HG03175 (cell line): ENCODE measurements around the gene JAKMIP2.
"Not testable (repeated sequence)": the region's sequence is repeated elsewhere in the genome, so short reads cannot be mapped to it uniquely, and the experiment has no call there.

ENCODE experiments used
- ATAC-seq: cut with Tn5 transposase; IDR thresholded peaks from one replicate; pipeline ENCODE4 v1.9.1; 2021; ENCODE audit warnings: mild to moderate bottlenecking, moderate library complexity; ENCODE audit not compliant: unreplicated experiment

JAKMIP2 gene

DNA sequence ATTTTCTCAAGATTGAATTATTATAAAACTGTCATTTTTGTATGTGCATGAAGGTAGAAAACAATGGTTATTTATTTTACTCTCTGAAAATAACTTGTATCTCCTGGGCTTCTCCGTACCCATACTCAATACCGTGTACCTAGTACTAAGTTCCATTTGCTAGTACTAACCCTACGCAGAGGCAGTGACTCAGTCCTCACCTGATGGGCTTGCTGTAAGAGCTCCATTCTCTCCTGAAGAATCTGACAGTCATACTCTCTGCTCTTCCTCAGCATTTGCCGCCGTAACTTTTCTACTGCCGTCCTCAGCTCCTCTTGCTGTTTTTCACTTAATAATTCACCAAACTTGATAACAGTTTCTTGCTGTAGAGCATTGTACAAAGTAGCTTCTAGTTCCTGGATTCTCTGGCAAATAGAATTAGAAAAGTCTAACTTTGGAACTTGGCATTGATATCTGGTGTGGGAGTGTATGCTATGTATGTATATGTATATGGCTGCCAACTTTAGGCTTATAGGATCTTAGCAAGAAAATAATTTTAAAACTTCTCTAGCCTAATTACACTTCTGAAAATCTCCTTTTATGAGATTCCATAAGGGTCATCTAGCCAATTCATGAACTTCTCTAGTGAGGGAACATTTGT lies 164.7 kb downstream of the JAKMIP2 start:
- no peak for ATAC-seq

DNA sequence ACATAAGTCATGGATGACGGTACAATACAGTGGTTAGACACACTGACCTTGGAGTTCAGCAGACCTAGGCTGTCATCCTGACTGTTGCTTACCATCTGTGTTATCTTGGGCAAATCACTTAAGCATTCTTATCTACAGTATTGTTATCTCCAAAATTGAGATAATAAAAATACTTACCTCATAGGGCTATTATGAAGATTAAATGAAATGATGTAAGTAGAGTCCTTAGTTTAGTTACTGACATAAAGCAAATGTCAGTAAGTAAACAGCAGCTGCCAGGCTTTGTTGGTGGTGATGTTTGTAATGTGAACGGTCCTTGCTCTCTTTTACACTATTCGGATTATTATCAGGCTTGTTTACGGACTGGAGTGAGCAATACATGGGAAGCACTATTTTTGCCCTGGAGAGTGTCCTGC lies 165.3 kb downstream of the JAKMIP2 start:
- no peak for ATAC-seq

DNA sequence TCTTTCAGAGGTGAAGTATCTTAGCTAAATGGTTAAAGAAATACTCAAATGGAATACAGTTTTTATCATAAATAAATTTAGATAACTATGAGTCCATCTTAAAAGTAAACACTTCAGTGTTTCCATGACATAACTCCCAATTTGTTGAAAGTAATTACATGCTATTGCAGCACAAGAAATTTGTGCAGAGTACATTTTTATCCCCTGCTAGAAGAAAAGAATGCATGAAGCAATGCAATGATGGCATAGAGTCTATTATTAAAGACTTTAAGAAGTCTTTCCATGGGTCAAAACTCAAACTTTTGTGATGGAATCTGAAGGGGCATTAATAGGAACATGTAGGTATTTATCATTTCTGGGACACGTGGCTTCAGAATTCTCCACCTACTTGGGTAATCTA lies 166.1 kb downstream of the JAKMIP2 start:
- no peak for ATAC-seq

DNA sequence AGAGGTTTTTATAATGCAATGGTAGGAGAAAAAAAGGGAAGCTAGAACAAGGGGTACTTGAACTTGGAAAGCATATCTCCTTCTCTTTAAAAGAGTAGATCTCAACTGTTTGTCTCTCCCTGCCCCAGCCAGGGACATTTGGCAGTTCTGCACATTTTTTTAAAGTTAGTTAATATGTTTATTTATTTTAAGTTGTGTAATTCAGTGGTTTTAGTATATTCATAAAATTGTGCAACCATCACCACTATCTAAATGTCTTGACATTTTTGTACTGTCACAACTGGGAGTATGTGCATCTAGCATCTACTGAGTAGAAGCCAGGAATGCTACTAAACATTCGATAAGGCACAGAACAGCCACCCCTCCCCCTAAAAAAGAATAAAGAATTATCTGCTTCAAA lies 169.2 kb downstream of the JAKMIP2 start:
- ATAC-seq, result no peak

DNA sequence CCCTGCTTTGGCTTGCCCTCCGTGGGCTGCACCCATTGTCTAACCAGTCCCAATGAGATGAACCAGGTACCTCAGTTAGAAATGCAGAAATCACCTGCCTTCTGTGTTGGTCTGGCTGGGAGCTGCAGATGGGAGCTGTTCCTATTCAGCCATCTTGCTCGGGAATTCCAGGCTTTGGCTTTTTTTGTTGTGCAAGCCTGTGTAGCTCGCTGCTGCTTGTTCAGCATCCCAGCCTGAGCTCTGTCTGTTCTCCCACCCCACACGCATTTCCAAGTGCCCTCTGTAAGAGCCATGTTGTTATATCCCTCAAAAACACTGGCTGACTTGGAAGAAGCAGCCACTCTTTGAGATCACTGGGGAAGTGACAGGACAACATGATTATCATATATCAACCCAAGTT lies 171.0 kb downstream of the JAKMIP2 start:
- no peak for ATAC-seq

DNA sequence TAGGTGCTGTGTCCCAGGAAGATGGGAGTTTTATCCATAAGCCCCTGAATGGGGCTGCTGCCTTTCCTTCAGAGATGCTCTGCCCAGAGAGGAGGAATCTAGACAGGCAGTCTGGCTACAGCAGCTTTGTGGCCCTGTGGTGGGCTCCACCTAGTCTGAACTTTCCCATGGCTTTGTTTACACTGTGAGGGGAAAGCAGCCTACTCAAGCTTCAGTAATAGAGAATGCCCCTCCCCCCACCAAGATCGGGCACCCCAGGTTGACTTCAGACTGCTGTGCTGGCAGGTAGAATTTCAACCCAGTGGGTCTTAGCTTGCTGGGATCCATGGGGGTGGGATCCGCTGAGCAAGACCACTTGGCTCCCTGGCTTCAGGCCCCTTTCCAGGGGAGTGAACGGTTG lies 171.7 kb downstream of the JAKMIP2 start:
- no peak for ATAC-seq

DNA sequence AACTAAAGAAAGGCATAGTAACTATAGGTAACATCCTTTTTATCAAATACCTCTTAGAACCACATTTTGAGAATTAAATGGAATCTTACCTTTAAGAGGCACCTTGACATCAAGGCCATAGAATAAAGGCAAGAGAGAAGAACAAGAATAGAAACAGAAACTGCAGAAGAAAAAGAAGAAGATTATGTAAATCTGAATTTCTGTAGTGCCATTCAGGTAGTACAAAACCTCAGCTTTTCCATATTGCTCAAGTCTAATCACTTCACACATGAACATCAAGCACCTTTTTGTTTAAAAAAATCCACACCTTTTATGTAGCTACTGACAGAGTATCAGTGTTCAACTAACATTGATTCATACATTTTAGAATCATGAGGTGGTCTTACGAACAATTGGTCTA lies 180.9 kb downstream of the JAKMIP2 start:
- ATAC-seq, result no peak

DNA sequence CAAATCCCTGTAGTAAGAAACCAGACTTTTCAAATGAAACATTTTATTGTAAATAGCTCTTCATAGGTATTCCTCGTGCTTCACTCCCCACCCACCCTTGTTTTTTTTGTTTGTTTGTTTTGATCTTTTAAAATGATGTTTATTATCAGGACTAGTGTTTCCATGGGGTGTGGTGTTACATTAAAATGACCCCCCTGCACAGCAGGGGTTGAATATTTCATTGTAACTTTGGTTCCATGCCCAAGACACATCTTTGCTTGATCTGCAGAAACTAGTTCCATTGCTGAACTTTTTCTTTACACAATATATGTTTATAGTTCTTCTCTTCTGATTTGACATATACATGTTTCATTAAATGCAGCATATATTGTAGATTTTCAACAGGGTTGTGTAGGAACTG lies 191.4 kb downstream of the JAKMIP2 start:
- no peak for ATAC-seq

DNA sequence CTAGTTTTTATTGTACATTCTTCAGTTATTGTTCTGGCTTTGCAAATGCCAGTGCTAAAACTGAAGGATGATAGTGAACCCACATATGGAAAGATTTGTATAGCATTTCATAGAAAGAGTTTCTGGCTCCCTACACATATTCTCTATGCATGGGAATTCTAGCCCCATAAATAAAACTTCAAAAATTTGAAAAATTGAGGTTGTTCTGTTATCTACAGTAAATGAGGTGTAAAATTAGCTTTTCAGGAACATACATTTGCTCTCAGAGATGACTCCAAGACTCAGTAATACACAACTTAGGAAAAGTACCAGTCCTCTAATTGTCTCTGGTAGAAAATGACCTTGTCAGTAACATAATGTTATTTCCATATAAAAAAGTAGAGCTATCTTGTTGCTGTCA lies 192.4 kb downstream of the JAKMIP2 start:
- no peak for ATAC-seq

DNA sequence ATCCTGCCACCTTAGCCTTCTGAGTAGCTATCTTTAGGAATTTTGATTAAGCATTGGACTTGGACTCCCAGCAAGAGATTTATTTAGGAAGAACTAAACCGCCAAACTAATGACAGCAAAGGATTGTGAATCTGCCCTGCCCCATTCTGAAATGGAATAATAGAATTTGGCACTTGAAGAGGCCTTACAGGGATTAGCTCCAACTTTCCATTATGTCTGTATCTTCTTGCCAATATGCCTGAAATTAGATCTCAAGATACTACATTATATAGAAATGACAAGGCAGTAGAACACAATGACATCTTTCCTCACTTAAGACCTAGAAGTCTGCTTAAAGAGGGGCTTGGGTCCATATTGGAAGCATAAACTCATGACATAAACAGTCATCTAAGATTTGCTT lies 195.7 kb downstream of the JAKMIP2 start:
- no peak for ATAC-seq

DNA sequence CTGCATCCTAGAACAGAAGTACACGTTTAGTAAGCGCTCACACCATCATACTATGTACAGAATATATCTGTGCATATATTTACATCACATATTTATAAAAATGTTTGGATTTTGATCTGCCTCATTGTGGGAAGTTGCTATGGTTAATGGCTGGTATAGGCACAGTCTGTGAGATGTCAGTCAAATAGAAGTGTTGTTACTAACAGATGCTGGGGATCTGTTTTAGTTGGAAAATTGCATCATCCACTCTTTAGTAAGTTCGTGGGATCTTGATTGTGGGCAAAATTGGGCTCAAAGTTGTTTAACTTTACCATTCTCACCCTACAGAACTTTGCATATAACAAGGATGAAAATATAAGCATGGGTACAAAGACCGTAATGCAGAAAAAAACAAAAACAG lies 196.3 kb downstream of the JAKMIP2 start:
- no peak for ATAC-seq

DNA sequence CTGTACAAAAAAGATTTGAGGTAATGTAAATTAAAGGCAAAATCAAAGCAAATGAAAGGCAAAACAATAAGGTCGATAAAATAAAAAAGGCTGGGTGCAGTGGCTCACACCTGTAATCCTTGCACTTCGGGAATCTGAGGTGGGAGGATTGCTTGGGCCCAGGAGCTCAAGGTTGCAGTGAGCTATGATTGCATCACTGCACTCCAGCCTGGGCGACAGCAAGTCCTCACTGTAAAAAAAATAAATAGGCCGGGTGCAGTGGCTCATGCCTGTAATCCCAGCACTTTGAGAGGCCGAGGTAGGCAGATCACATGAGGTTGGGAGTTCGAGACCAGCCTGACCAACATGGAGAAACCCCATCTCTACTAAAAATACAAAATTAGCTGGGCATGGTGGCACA lies 200.3 kb downstream of the JAKMIP2 start:
- not testable (repeated sequence) for ATAC-seq

DNA sequence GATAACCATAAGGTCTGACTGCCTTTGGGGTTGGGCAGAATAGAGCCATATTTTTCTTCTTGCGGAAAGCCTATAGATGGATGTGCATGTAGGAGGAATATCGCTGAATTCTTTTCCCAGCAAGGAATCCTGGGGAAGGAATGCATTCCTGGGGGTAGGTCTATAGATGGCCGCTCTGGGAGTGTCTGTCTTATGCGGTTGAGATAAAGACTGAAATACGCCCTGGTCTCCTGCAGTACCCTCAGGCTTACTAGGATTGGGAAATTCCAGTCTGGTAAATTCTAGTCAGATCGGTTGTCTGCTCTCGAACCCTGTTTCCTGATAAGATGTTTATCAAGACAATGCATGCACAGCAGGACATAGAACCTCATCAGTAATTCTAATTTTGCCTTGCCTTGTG lies 202.1 kb downstream of the JAKMIP2 start:
- ATAC-seq, result not testable (repeated sequence)

DNA sequence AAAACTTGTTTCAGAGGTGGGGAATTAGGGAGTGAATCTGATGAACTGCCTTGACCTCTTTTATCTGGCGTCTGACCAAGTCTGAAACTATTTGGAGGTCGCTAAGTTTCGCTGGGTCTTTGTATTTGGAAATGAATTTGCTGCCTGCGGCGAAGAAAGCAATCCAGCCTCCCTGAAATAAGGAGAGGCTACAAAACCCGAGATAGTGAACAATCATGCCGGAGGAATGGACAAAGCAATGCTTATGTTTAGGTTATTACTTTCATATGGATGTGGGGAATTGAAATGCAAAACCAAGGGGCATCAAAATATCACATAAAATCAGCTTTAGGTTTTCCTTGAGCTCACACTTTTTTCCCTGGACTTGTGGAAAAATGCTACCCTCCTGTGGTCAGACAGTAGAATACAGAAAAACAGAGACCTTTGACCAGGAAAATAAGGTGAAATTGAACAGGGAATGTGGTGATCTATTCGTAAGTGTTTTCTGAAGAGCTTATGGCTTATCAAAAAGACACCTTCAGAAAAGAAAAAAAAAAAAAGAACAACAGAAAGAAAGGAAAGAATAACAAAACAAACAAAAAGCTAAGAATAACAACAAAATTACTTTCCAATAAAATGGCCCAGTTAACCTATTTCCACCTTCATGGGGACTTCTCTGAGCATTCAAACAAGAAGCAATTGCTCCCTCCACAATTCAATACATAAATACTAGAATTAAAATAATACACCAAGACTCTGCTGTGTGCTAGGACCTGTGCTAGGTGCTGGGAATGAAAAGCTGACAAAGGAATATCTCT lies 204.1 kb downstream of the JAKMIP2 start:
- no peak for ATAC-seq

DNA sequence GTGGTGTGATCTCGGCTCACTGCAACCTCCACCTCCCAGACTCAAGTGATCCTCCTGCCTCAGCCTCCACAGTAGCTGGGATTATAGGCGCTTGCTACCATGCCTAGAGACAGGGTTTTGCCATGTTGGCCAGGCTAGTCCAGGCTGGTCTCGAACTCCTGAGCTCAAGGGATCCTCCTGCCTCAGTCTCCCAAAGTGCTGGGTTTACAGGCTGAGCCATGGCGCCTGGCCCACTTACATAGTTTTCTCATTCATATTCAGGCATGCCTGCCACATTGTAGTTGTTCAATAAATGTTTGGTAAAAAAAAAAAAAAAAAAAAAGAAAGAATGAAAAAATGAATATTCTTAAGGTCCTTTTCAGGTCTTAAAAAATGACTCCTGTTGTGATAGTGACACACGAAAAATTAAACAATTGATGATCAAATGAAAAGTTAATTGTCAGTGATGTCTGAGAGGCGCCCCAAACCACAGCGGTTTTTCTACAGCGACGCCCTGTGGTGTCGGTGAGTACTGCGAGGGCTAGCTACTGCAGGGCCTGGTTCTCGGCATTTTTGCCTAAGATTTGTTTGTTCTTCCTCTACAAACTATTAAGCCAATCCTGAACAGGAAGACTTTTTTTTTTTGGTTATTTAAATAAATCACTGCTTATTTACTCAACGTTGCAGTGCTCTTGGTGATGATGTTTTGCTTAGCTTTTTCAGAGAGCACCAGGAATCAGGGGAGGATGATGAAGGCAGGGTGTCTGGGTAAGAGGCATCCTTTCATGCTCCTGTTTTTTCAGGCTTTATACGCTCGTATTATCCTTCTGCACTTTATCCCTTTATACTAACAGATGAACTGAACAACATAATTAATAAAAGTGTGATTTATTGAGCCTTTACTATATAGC lies 205.6 kb downstream of the JAKMIP2 start:
- ATAC-seq, result peak; percentile 81

DNA sequence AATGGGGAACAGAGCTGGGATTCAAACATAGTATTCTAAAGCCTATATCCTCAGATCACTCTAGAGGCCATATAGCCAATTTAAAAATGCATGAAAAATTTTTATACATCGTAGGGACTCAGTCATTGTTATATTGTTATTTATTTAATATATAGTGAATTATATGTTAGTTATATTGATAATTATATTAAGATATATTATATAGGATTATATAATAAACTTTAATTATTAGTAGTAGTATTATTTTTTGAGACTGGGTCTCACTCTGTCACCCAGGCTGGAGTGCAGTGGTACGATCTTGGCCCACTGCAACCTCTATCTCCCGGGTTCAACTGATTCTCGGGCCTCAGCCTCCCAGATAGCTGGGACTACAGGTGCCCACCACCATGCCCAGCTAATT lies 206.9 kb downstream of the JAKMIP2 start:
- no peak for ATAC-seq

DNA sequence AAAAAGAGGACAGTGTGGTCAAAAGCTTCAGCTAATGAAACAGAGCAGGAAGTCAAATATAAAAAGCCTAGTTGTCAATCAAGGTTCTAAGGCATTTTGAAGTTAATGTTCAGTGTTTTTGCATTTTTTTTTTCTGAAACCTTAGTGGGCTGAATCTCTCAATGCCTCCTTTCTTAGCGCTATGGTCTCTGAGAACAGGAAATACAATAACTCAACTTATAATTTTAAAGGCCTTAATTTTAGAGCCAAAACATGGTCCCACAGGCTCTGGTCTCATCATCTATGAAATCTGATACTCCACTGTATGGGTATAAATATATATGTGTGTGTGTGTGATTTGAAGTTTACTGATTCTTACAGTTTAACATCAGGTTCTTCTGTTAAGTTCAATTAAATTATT lies 209.3 kb downstream of the JAKMIP2 start:
- ATAC-seq, result no peak

DNA sequence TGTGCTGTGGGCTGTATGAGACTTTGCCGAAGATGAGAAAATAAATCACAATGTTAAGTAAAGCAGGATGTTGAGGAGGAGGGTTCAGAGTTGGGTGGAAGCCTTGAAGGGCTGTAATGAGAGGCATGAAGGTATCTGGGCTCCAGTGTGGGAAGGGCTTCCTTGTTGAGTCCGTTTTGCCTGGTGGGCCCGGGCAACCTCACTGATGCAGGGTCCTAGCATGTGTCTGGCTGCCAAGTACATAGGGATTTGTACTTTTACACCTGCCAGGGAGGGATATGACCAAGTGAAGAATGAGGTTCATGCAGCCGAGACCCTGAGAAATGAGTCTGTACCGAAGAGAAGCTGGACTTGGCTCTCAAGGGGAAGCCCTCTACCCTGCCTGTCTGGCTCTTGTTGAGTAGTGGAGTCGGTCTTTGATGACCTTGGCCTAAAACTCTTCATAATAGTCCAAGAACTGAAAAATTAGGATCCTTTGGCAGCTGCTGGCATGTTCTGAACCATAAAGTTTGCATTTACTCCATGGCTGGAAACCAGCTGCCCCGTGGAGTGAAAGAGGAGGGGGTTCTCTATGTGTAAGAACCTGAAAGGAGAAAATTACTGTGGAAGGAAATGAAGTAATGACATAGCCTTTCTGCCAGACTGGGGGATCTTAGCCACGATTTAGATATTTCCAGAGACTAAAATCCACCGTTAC lies 213.7 kb downstream of the JAKMIP2 start:
- no peak for ATAC-seq

DNA sequence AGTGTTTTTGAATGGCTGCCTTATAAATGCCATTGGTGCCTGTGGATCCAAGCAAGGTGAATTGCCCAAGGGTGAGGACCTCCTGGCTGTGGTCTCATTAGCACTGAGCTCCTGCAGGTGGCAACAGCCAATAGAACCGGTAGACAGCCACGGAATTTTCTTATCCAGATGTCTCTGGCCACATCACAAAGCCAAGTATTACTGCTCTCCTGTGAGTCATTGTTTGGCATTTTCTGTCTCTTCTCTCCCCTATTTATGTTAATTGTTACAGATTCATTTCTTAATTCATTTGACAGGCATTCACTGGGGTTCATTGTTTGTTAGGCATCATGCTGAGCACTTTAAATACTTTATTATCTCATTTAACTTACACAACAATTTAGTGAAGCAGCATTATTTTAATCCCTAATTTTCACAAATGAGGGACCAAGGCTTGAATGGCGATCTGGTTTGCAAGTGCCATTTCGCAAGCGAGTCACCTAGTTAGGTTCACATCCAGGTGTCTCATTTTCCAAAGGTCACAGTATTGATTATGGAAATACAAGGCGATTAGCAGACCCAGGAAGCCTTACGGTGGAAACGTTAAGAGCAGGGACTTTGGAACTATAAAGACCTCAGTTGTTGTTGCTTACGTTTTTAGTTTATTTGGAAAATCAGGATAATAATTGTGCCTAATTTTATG lies 214.5 kb downstream of the JAKMIP2 start:
- no peak for ATAC-seq

DNA sequence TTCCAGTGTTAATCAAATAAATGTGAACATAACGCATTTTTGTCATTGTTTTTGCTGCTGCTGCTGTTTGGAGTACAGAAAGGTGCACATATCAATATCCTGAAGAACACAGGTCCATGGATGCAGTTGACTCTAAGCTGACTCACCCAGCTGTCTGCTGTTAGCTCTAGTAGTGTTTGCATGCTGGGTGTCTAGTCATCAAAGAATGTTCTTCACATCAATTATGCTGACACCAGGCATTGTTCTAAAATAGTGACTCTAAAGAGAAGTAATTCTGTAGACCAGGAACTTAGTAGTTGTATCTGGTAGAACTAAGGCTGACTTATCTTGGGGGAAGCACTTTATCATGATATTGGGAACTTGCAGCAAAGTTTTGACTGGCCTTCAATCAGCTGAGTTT lies 217.0 kb downstream of the JAKMIP2 start:
- no peak for ATAC-seq

DNA sequence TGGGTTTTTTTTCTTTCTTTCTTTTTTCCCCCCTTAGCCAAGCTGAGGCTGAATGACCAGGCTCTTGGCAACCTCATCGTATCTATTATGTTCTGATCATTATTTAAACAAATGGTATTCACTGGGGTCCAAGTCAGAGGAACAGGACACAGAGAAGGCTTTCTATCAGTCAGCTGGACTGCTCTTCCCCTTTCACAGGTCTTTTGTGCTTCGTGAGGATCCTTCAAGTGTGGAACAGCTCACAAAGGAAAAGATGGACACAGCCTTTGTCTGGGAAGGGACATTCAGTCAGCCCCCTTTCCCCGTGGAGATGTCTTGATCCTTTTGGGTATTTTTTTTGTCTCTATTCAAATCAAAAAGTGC lies 218.4 kb downstream of the JAKMIP2 start:
- ATAC-seq, result no peak
